HG02678 (cell line): Measurements from ENCODE around the gene RASSF7.
"Not testable (repeated sequence)": the region's sequence is repeated elsewhere in the genome, so short reads cannot be mapped to it uniquely, and the experiment has no call there.

ENCODE experiments used
- ATAC-seq: cut with Tn5 transposase; IDR thresholded peaks from one replicate; pipeline ENCODE4 v1.9.1; 2021; ENCODE audit warnings: mild to moderate bottlenecking, moderate library complexity; ENCODE audit not compliant: unreplicated experiment

RASSF7 gene

DNA sequence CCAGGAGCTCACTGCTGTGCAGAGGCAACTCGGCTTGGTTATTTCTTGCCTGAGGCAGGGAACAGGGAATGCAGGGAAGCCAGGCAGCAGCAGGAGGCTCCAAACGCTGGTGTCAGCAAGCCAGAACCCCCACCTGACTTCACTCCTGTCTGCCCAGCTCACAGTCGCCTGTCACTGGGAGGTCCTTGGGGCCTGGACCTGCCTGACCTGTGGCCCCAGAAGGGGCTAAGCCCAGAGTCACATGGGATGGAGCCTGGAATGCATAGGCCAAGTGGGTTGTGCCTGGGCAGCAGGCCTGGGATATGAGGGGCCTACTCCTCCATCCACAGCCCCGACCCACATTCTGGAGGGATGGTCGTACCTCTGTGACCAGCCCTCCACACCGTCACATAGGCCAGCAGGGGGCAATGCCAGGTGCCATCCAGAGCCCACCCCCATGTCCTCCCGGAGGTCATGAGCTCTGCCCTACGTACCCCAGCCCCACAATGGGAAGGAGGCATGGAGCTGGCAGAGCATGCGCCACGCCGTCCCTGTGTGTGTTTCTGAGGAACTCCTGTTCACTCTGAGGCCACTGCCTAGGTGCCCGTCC lies 5.2 kb downstream of the RASSF7 start:
- ATAC-seq, result no peak

DNA sequence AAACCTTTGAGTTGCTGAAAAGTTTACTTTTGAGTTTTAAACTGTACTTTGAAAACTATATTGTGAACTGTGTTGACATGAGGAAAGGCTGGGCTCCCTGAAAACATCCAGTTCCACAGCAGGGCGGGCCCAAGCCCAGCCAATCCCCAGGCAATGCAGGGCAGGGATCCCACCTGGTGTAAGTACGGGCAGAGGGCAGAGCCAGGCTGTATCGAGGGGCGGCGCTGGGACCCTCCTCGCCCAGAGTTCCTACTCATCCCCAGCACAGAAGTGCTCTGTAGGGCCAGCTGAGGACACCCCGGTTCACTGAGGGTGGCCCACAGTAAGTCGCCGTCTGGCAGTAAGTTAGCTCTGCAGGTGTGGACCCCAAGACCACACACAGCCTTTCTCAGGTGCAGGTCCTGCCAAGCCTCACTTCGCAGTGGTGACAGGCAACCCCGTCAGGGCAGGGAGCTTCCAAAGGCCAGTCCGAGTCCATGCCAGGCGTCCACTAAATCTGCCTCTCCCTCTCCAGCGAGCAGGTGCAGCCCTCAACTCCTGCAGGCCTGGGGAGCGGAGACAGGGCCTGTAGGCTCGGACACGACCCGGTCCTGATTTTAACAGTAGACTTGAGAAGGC lies 6.3 kb downstream of the RASSF7 start:
- ATAC-seq, result no peak

DNA sequence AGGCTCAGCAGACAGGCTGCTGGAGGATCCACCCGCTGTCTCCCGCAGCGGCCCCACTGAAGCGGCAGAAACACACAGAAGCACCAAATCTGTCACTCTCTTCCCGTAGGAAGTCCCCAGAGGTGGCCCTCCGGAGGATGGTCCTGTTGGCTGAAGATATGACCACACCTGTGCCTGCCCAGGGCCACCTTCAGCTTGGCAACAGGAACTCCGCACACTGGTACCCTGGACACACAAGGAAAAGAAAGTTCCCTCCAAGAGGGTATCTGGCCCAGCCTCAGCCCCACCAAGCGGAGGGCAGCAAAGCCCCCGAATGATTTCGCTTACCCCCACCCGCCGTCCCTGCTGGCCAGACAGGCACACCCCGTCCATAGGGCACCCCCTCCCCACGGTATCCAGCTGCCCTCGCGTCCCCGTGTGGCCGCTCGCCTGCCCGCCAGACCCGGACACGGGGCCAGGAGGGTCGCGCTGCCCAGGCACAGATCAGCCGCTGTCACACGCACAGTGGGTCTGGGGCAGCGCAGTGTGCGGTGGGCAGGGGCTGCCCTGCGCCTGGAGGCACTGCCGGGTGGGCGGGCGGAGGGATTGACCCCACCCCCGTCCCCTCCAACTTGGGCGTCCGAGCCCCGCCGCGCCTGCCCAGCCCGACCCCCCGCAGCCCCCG lies 7.0 kb downstream of the RASSF7 start:
- no peak for ATAC-seq

DNA sequence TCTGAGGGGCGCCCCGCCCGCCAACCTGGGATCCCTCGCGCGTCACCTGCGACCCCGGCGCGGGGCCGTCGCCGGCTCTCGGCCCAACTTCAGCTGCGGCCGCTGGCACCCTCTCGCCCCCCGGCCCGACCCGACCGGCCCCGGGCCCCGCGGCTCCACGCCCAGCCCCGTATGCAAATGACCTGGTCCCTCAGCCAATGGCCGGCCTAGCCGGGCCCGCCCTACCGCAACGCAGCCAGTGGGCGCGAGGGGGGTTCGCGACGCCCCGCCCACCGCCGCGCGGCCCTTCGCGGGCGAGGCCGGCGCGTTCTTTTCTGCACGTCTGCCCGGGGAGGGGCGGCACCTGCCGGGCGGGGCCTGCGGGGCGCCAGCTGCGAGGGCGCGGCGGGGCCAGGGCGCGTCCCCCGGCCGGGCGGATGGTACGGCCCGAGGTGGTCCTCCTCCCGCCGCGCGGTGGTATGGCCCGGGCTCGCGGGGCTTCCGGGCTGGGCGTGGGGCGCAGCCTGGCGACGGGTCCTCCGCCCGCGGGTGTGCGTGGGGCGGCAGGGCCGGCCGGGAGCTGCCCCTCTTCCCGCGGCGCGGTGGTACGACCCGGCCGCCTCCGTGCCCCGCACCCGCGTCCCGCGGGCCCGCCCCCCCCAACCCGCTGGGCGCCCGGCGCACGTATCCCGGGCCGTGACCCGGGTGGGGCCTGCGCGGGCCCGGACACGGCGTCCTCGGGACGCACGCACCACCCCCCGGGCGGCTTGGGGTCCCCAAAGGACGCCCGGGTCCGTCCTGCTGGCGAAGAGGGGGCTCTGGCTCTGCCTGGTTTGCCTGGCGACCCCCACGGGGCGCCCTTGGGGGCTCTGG lies 7.8 kb downstream of the RASSF7 start:
- ATAC-seq, result peak; percentile 90

GRCh38 chr11:569158-569885 lies 8.6 kb downstream of the RASSF7 start:
- no peak for ATAC-seq

GRCh38 chr11:571802-572185 lies 11.0 kb downstream of the RASSF7 start:
- ATAC-seq, result no peak

DNA sequence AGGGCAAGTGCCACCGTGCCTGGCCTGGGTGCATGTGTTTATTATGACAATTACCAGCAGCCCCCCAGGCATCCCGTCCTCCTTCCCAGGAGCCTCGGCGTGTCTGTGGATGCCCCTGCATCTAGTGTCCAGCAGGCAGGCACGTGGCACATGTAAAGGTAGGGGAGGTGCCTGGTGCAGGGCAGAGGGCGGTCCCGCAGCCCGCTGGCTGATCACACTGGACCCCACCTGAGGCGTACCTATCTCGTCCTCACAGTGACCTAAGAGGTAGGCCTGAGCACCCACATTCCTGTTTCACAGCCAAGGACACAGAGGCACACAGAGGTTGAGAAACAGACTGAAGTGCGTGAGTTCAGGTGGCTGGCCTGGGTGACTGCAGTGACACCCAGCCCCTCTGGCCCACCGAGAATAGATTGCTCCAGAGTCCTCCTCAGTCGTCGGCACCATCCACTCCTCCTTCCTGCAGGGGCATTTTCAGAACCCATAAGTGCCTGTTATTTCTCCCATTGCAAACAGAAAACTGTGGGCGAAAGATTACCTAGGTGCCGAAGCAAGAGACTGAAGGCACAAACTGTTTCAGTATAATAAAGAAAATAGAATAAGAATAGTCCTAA lies 12.5 kb downstream of the RASSF7 start:
- ATAC-seq, result no peak

GRCh38 chr11:574031-574570 lies 13.3 kb downstream of the RASSF7 start:
- not testable (repeated sequence) for ATAC-seq

DNA sequence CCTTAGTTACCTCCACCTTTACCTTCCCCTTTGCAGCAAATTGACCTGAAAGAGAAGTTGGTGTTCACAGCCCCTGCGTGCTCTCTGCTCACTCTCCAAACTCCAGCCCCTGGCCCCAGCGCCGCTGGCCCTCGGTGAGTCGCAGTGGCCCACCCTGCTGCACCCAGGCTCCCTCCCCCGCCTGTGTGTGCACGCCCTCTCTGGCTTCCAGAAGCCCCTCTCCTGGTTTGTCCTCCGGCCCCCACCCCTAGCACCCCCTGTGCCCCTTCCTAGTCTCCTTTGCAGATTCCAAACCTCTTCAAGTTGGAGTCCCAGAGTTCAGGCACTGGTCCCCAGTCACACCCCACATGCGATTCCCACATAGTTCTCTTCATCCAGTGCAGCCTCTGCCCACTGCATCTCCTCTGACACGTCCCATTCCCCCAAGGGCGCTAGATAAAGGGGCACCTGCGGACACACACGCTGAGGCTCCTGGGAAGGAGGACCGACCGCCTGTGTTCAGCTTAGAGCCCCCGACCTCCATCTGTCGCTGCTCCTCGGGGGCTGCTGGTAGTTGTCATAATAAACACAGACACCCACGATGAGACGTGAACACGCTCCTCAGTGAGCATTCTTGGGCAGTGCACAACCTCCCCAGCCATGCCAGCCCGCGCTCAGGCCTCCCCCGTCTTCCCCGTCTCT lies 14.0 kb downstream of the RASSF7 start:
- ATAC-seq, result no peak

DNA sequence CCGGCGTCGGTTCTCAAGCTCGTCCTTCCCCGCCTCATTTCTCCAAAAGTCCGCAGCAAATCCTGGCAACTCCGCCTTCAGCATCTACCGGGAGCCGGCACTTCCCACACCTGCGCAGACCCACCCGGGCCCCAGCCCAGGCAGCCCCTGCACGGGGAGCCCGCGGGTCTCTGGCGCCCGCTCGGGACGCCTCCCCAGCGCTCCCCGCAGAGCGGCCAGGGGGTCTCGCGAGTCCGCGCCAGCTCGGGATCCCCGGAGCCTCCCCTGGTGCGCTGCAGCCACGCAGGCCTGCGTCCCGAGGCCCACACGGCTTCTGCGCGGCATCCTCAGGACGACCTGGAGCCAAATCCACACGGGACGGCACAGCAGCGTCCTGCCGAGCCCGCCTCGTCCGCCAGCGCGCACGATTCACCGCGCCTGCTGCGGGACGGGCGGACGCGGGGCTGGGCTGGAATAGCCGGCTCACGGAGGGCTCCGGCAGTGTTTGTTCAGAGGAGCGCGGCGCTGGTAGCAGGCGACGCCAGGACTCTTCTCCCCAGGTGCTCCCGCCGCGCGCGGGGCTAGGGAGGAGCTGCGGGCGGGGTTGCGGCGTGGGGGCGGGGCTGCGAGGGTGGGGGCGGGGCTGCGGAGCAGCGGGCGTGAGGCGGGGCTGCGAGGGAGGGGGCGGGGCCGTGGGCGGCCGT lies 14.7 kb downstream of the RASSF7 start:
- peak; percentile 48 for ATAC-seq

- ATAC-seq, result peak; percentile 85
Observed at GRCh38 chr11:575996-576768, 15.4 kb downstream of the RASSF7 start, which contains the start of gene PHRF1. Gene PHRF1, plus strand, starts transcription at chr11:576470. Its CDS starts 5,043 bp downstream, at chr11:581513.

DNA sequence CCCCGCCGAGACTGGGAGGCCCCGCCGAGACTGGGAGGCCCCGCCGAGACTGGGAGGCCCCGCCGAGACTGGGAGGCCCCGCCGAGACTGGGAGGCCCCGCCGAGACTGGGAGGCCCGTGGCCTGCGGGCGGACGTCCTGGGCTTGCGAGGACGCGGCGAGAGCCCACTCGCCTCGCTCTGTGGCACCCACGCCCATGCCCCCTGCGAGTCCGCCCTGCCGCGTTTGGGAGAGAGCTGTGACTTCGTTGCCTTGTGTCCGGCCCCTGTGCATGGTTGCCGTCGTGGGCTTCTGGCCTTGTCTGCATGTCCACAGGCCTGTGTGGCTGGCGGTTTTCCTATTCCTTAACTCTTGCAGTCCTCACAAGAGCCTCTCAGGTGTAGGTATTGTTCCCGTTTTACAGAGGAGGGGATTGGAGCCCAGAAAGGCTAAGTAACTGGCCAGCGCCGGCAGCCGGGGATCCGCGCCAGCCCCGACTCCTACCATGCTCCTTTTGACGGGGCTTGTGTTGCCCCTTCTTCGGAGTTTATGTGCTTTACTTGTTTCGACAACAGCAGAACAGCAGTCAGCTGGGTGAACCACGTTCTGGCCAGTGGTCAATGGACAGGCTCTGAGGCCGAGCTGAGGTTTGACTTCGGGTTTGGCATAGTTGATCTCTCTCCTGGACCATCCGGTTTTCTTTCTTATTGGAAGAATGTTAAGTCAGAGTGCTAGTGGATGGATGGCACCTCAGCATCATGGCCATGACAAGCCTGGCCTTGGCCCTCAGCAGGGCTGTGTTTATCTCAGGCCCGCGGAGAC lies 16.2 kb downstream of the RASSF7 start:
- no peak for ATAC-seq

DNA sequence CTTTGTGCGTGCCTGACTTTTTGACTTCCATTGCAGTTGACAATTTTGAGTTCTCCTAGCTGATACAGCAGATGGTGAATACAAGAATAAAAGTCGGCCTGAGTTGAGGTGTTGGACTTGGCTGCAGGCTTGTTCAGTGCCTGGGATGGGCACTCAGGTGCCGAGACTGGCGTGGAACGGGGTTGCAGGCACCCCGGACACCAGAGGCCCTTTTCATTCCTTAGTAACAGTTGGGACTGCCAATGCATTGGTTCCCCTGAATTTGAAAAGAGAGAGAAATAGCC lies 16.8 kb downstream of the RASSF7 start:
- ATAC-seq, result no peak

DNA sequence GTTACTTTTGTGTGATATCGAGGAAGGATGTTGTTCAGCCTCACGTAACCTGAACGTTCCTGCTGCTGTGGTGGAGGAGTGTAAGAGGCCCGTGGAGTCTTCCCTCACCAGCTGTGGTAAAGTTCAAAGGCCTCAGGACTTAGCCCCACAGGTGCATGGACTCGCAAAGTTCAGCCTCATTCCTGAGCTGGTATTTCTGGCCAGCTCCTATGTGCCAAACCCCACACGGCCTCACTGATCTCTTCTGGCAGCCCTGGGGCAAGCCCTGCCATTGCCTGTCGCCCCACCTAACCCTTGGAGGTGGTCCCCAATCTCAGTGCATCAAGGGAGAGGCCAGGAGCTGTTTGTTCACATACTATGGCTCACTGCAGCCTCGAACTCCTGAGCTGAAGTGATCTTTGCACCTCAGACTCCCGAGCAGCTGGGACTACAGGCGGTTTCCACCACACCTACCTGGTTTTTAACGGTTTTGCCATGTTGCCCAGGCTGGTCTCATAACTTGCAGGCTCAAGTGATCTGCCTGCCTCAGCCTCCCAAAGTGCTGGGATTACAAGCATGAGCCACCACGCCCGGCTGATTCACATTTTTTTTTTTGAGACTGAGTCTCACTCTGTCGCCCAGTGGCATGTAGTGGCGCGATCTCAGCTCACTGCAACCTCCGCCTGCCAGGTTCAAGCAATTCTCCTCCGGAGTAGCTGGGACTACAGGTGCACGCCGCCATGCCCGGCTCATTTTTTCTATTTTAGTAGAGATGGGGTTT lies 17.7 kb downstream of the RASSF7 start:
- ATAC-seq, result no peak

DNA sequence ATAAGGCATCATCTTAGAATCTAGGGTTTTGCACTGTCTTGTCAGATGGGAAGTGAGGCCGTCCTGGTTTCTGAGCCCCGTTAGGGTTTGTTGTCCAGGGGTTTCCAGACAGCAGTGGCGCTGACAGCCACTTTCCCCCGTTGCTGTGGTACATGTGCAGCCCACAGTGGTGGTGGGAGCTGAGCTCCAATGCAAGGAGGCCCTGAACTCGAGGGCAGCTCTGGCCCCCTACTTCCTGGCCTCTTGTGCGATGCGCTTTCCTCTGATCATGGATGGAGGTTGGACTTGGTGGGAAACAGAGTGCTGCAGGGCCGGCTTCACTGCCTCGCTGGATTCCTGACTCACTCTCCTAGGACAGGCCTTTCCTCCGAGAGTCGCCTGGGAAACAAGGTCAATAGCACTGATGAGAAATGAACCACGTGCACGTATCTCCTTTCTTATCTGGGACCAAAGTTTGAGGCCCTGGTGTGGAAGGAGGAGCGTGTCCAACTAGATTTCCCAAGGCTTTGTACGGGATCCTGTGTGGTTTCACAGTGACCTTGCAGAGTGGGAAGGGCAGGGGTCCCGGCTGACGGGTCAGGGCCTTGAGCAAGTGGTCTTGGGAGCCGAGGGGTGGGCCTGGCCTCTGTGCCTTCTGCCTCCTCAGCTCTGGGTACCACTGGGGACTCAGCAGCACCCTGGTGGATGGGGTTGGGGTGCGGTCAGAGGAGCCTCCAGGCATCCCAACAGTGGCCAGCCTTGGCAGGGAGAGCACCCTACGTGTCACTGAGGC lies 19.2 kb downstream of the RASSF7 start:
- ATAC-seq, result no peak

DNA sequence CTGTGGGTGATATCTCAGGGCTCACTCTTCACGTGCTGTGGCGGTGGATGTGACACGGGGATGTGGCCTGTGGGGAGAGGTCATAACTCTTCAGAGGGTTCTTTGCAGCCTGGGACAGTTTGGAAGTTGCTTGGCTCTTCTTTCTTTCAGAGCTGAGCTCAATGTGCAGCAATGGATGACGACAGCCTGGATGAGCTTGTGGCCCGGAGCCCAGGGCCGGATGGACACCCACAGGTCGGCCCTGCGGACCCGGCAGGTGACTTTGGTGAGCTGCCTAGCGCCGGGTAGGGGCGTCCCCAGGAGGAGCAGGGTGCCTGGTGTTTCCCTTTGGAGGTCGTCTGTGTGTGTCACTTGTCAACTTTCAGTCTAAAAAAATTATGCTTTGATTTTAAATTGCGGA lies 20.6 kb downstream of the RASSF7 start:
- ATAC-seq, result no peak
